Stimulated activated CD4-positive, alpha-beta T cell treated with anti-CD3 and anti-CD28 coated beads, Interleukin-2, amount 100 ng/mL, for 4 hours (primary cell): ENCODE data around the gene PDCD5.

Source experiments
- DNase-seq: peaks from one replicate; pipeline ENCODE4 v3.0.0-alpha.2; 2020; ENCODE audit warnings: low read depth

The PDCD5 gene

GRCh38 chr19:32631381-32631780, 50.4 kb downstream of the PDCD5 start:
- no peak for DNase-seq
